ENCODE measurements around the gene MAML3. TPM values are rescaled to one million over a fixed set of nuclear protein-coding genes. Genes with fewer than 3 reads are reported as not detected.

MAML3 gene
- total and polyA plus RNA-seq, 12 donors = 1.1 to 4.6 (median 2.6) TPM

GRCh38 chr4:140053185-140053584, 100.8 kb downstream of the MAML3 start:
- DNase-seq = no peak
- TF ChIP-seq, protein P1, sequence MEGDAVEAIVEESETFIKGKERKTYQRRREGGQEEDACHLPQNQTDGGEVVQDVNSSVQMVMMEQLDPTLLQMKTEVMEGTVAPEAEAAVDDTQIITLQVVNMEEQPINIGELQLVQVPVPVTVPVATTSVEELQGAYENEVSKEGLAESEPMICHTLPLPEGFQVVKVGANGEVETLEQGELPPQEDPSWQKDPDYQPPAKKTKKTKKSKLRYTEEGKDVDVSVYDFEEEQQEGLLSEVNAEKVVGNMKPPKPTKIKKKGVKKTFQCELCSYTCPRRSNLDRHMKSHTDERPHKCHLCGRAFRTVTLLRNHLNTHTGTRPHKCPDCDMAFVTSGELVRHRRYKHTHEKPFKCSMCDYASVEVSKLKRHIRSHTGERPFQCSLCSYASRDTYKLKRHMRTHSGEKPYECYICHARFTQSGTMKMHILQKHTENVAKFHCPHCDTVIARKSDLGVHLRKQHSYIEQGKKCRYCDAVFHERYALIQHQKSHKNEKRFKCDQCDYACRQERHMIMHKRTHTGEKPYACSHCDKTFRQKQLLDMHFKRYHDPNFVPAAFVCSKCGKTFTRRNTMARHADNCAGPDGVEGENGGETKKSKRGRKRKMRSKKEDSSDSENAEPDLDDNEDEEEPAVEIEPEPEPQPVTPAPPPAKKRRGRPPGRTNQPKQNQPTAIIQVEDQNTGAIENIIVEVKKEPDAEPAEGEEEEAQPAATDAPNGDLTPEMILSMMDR (IDR thresholded peaks at IDR 0.05) = no peak
- no peaks in the 10 kb centered on the region for H3K27me3 ChIP-seq
- no peaks in the 10 kb centered on the region for H3K9me3 ChIP-seq
- H3K4me3 ChIP-seq = no peak overlapping the region
- WGBS, 2 donors = 92 to 94% methylated on average over 4 of the region's 4 CpGs
- H3K4me1 ChIP-seq = peaks cover 0 to 40% (median 22%) of the 10 kb centered on the region in 9 donors
- intact Hi-C loops (cut with DNase I) = loop anchor here in 7 of 10 donors (2.0 to 10.0 kb wide), 7 partner anchors 44 to 318 kb away; partner anchors contain the start of gene MAML3 (in 1 of the 7)
- no peak overlapping the region for H3K27ac ChIP-seq
- ATAC-seq = no peak
- no peaks in the 10 kb centered on the region for H3K36me3 ChIP-seq

GRCh38 chr4:140052050-140052449, 101.9 kb downstream of the MAML3 start:
- Histone ChIP-seq H3K9me3 (no peaks in the 10 kb centered on the region), H3K4me1 (peaks cover 2 to 40% (median 31%) of the 10 kb centered on the region in 9 donors), H3K27me3 (no peaks in the 10 kb centered on the region), H3K27ac (no peak overlapping the region), H3K36me3 (no peaks in the 10 kb centered on the region), H3K4me3 (no peak overlapping the region)
- TF ChIP-seq, protein P1 (IDR thresholded peaks at IDR 0.05) = peak in 8 of 9 donors; percentile 31 to 79 (median 62)
- DNase-seq (peak; percentile 46 to 48), ATAC-seq (peak in 1 of 8 donors; percentile 26)
- intact Hi-C loops (cut with DNase I) = loop anchor here in 8 of 10 donors (1.0 to 10.0 kb wide), 8 partner anchors 45 to 317 kb away; partner anchors contain the start of gene MAML3 (in 1 of the 8)
- 60 to 70% methylated on average over 3 of the region's 3 CpGs for WGBS, 2 donors

DNA sequence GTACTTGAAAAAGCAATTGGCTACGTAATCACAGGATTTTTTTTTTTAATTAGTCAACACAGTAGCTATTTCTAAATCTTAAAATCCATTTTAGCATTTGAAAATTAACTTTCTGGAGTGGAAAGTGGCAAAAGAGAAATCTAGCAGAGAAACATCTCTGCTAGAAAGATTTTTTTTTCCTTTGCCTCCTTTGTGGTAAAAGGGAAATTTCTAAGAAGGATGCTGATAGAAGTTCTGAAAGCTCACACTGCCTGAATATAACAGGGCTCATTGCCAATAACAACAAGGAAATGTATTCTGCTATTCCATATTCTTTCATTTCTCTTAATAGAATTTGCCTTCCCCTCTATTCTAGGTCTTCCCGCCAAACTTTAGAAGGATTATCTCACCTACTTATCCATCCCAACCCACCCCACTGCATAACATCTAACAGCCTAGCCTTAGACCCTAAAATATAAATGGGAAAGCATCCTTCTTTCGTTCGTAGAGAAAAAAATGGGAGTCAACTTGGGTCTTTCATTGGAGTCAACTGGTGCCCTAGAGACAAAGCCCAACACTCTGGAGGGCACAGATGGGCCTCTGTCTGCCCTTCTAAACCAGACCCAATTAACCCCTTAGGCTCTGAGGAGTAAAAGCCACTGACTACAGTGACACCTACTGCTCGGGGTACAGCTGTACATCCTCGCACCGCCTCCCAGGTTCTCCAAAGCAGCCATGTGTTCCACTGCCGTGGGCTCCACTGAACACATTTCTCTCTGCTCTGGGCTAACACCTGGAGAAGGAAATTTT, 103.9 kb downstream of the MAML3 start:
- peak overlapping the region in 8 of 10 donors; percentile 21 to 84 (median 66) for H3K27ac ChIP-seq
- peak overlapping the region in 9 of 10 donors; percentile 16 to 55 (median 49) for H3K4me3 ChIP-seq
- TF ChIP-seq, protein P1 (IDR thresholded peaks at IDR 0.05) = peak in 5 of 9 donors; percentile 18 to 55 (median 40)
- H3K36me3 ChIP-seq = no peaks in the 10 kb centered on the region
- WGBS, 2 donors = 63 to 69% methylated on average over 8 of the region's 8 CpGs
- no peaks in the 10 kb centered on the region for H3K27me3 ChIP-seq
- H3K9me3 ChIP-seq = no peaks in the 10 kb centered on the region
- ATAC-seq (peak in 3 of 8 donors; percentile 36 to 51 (median 44)), DNase-seq (no peak)
- intact Hi-C loops (cut with DNase I) = loop anchor here (1.0 to 10.0 kb wide), 13 partner anchors 42 to 318 kb away; partner anchors contain the start of gene MAML3 (in 5 of the 10)
- H3K4me1 ChIP-seq = peaks cover 2 to 54% (median 40%) of the 10 kb centered on the region in 9 donors

DNA sequence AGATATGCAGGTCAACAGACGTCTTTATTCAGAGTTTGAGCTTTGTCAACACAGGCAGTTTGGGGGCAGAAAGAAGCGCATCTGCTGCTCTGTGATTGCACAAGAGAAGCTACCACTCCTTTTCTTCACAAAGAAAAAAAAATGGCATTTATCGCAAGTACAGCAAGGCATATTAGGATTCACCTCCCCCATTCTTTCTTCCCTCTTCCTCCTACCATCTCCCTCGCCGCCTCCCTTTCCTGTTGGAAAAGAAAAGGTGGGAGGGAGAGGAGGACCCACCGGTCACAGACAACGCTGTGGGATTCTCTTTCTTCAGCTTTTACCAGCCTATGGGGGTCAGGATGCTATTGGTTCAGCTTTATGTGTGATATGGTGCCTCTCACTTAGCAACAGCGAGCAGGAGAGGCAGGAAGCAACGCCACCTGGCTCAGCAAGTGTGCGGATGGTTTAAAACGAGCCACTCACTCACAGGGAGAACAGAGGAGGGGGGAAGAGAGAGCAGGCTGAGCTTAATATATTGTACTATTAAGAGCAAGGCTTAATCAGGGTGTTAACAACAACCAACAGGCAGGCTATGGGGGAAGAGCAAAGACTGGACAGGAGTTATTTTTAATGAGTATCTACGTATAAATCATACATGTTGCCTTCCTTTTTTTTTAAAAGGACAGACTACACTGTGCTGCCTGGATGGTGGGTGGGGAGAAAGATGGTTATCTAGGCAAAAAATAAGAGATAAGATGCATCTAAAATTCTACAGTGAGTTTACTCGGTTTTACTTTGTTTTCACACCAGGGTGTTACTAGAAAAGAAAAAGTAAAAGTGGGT, 104.7 kb downstream of the MAML3 start:
- Histone ChIP-seq H3K4me3 (peak overlapping the region in 9 of 10 donors; percentile 16 to 55 (median 49)), H3K36me3 (no peaks in the 10 kb centered on the region), H3K27ac (peak overlapping the region in 9 of 10 donors; percentile 21 to 84 (median 66)), H3K27me3 (no peaks in the 10 kb centered on the region), H3K9me3 (no peaks in the 10 kb centered on the region), H3K4me1 (peaks cover 2 to 60% (median 46%) of the 10 kb centered on the region in 9 donors)
- ATAC-seq (peak; percentile 60 to 90 (median 83)), DNase-seq (peak; percentile 15 to 56)
- TF ChIP-seq, protein P1 (IDR thresholded peaks at IDR 0.05) = peak in 4 of 9 donors; percentile 9 to 57 (median 50)
- 11 to 12% methylated on average over 13 of the region's 13 CpGs for WGBS, 2 donors
- intact Hi-C loops (cut with DNase I) = loop anchor here in 7 of 10 donors (1.0 to 10.0 kb wide), 9 partner anchors 43 to 317 kb away; partner anchors contain the start of gene MAML3 (in 4 of the 7)

Measured in heart right ventricle (tissue), 16 donors.